Subcutaneous adipose tissue (tissue), 4 donors: ENCODE measurements around the gene CLPSL2. TPM values are rescaled to one million over a fixed set of nuclear protein-coding genes. Genes with fewer than 3 reads are reported as not detected.

ENCODE experiments used
- CTCF ChIP-seq: fragments of 450-650 bp; IDR thresholded peaks from one replicate; pipeline ENCODE4 v1.5.1; 2016; ENCODE audit warnings: low read depth, mild to moderate bottlenecking, control low read depth, antibody characterized with exemption, moderate library complexity
- total RNA-seq, 4 donors: library from RNA; depleted of rRNA; stranded (reverse); fragments of >200 nt; gene quantifications; one replicate each; pipeline ENCODE4 v1.1.0, GENCODE V29; 2016

Gene CLPSL2
- total RNA-seq, 4 donors from 2014 or later = not detected

DNA sequence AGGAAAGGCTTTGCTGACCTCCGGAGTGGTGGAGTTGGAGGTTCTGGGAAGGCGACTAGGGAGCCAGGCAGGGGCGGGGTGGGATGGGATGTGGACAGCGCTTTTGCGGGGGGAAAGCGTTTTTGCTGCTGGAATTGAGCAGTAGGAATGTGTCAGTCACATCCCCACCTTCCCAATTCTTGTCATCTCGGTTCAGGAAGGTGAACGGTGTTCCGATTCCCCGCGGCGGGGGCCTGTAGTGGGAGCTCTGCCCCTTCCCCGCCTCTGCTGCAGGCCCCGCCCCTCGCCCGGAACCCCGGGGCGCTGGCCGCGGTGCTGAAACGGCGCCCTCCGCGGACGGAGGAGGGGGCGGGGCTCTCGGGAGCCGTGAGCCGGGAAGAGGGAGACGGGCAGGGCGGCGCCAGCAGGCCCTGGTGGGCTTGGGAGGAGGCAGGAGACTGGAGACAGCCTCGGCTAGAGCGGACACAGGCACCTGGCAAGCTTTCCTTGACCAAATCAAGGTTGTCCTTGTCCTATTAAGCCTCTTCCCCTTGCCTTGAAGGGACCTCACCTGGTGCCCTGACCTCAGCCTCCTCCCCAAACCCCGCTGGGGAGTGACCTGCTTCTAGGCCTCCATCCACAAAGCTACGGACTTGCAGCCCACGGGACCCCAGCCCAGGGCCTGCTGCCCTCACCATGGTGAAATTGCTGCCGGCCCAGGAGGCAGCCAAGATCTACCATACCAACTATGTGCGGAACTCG, 28.8 kb downstream of the CLPSL2 start, which contains the start of gene LHFPL5:
TSS of gene LHFPL5 (plus strand) at position 357 of the 741 bp plus-strand sequence. CDS start at position 676, 319 bp downstream.
- TF ChIP-seq CTCF = no peak

DNA sequence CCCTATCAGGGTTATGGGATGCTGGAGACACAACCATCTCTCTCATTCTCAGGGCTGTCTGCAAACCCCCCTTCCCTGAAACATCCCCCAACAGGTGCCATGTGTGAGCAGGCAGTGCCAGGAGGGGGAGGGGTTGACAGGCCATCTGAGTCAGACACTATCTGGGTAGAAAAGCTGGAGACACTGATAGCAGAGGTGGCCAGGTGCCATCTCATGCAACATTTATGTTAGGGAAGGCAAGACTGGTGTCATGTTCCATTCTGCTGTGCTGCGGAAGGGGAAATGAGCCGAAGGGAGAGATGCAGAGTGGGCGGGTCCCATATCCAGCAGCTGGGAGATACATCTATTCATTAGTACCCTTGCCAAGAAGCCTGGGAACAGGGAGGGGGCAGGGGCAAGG, 32.3 kb downstream of the CLPSL2 start:
- no peak for TF ChIP-seq CTCF

GRCh38 chr6:35809809-35810208, 33.4 kb downstream of the CLPSL2 start:
- no peak for TF ChIP-seq CTCF

DNA sequence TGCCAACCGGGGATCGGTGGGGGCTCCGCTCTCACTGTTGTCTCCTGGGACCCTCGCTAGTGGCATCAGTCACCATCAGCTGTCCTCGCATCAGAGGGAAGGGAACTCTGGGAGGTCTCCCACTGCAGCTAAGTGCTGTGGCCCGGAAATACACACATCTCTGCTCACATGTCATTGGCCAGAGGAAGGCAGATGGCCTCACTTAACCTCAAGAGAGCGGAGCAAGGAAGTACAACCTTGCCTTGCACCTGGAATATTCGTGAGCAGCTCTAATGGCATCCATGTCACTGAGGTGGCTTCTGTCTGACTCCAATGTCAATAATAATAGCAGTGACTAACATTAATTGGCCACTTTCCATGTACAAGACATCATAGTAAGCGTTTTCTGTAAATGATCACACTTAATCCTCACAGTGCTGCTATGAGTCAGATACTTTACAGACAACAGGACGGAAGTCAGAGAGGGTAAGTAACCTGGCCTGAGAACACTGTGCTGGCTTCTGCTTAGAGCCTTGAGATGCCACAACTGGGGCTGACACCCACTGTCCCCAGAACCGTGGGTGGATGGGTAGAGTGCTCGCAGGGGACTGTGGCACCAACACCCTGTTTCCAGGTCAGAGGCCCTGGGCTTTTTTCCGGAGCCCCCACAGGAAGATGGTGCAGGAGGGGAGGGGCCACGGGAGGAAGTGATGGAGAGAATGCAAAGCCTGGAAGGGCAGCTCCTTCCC, 34.7 kb downstream of the CLPSL2 start:
- TF ChIP-seq CTCF = no peak

- TF ChIP-seq CTCF = no peak
Observed at GRCh38 chr6:35811699-35811995, 35.2 kb downstream of the CLPSL2 start.

DNA sequence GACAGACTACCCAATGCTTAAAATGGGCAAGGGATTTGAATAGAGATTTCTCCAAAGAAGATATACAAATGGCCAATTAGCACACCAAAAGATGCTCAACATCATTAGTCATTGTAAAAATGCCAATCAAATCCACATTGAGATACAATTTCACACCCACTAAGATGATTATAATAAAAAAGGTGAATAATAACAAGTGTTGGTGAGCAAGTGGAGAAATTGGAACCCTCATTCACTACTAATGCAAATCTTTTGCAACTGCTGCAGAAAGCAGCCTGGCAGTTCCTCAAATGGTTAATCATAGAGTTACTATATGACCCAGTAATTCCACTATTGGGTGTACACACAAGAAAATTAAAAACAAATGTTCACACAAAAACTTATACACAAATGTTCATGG, 41.1 kb downstream of the CLPSL2 start:
- no peak for TF ChIP-seq CTCF

DNA sequence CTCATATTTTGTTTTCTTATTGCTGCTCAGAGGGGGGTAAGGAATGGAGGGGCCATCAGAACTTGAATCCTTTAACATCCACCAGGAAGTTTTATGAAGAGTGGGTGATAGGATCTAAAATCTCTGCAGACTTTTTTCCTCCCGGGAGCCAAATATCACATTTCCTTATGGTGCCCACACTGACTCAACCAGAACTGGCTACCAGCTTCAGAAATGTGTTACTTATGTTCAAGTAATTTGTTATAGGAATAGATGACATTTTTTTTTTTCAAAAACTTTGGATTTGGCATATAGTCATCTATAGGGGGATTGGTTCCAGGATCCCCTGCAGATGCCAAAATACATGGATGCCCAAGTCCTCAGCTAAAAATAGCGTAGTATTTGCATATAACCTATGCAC, 47.2 kb downstream of the CLPSL2 start:
- no peak for TF ChIP-seq CTCF
